HUES64 (cell line): Measurements from ENCODE around the gene RPL34. TPM values are rescaled to one million over a fixed set of nuclear protein-coding genes. Genes with fewer than 3 reads are reported as not detected.
"Not testable (repeated sequence)": the region's sequence is repeated elsewhere in the genome, so short reads cannot be mapped to it uniquely, and the experiment has no call there.

ENCODE experiments used
- H3K27ac ChIP-seq: 2 replicates; pipeline ENCODE4 v1.7.0; 2013; ENCODE audit warnings: low read depth, low read length, inconsistent platforms
- H3K27me3 ChIP-seq: 2 replicates; pipeline ENCODE4 v1.6.1; 2013; ENCODE audit warnings: mild to moderate bottlenecking, low read length; ENCODE audit not compliant: insufficient read depth
- H3K36me3 ChIP-seq: 2 replicates; pipeline ENCODE4 v1.6.1; 2013; ENCODE audit warnings: mild to moderate bottlenecking, low read length; ENCODE audit not compliant: insufficient read depth
- H3K4me1 ChIP-seq: 2 replicates; pipeline ENCODE4 v1.6.1; 2013; ENCODE audit warnings: mild to moderate bottlenecking, low read length, moderate library complexity; ENCODE audit not compliant: insufficient read depth
- H3K4me3 ChIP-seq: 2 replicates; pipeline ENCODE4 v1.5.1; 2013; ENCODE audit warnings: mild to moderate bottlenecking, low read length, moderate library complexity
- H3K9ac ChIP-seq: 2 replicates; pipeline ENCODE4 v1.6.1; 2013; ENCODE audit warnings: mild to moderate bottlenecking, low read depth, low read length
- H3K9me3 ChIP-seq: 2 replicates; pipeline ENCODE4 v1.6.1; 2013; ENCODE audit warnings: low read depth, low read length; ENCODE audit not compliant: insufficient read depth
- WGBS: fragments of 150-250, 120-280 bp; methylation state at CpG from one replicate; pipeline ENCODE4 v1.1.7; 2013; ENCODE audit warnings: missing lambda C conversion rate; 5-methylcytosine and 5-hydroxymethylcytosine counted together
- polyA plus RNA-seq, 2 experiments: library from polyadenylated mRNA; stranded (reverse); fragments of 50-300 nt; gene quantifications; one replicate each; pipeline ENCODE4 v1.2.3, GENCODE V29; 2013

RPL34 gene
- polyA plus RNA-seq (2013, experiment 1 of 2), result 1,854 TPM
- polyA plus RNA-seq (2013, experiment 2 of 2), result 1,846 TPM

GRCh38 chr4:108620101-108620932 is at the start of gene RPL34:
Gene RPL34, plus strand, starts transcription at chr4:108620576. Its CDS starts 1,384 bp downstream, at chr4:108621960.
- Histone ChIP-seq H3K4me1 (peaks cover 18% of the 10 kb centered on the region), H3K9me3 (peaks cover 6% of the 10 kb centered on the region; the same call in 1 of the 2 replicates), H3K4me3 (peak within 1 kb of the TSS; percentile 89), H3K9ac (peak within 1 kb of the TSS; percentile 99), H3K27me3 (no peaks in the 10 kb centered on the region), H3K36me3 (peaks cover 43% of the 10 kb centered on the region), H3K27ac (peak within 1 kb of the TSS; percentile 77)
- 2% methylated on average over 28 of the region's 32 CpGs for WGBS

GRCh38 chr4:108570993-108571569 is 49.3 kb upstream of the RPL34 start:
- Histone ChIP-seq H3K36me3 (no peaks in the 10 kb centered on the region), H3K4me1 (no peaks in the 10 kb centered on the region; the same call in 1 of the 2 replicates), H3K27ac (no peak overlapping the region), H3K4me3 (no peak overlapping the region), H3K27me3 (no peaks in the 10 kb centered on the region), H3K9me3 (no peaks in the 10 kb centered on the region), H3K9ac (no peak overlapping the region)
- 60% methylated on average over 3 of the region's 4 CpGs for WGBS

- Histone ChIP-seq H3K9ac (no peak overlapping the region), H3K36me3 (no peaks in the 10 kb centered on the region), H3K27ac (no peak overlapping the region), H3K4me1 (no peaks in the 10 kb centered on the region; the same call in 1 of the 2 replicates), H3K27me3 (no peaks in the 10 kb centered on the region), H3K4me3 (no peak overlapping the region), H3K9me3 (no peaks in the 10 kb centered on the region)
- WGBS, result 55% methylated on average over 3 of the region's 3 CpGs
These were observed 46.0 kb upstream of the RPL34 start for GRCh38 chr4:108574402-108574801.

GRCh38 chr4:108581083-108581482 is 39.3 kb upstream of the RPL34 start:
- Histone ChIP-seq H3K4me3 (no peak overlapping the region), H3K9ac (no peak overlapping the region), H3K4me1 (no peaks in the 10 kb centered on the region), H3K9me3 (no peaks in the 10 kb centered on the region), H3K36me3 (no peaks in the 10 kb centered on the region), H3K27ac (no peak overlapping the region), H3K27me3 (no peaks in the 10 kb centered on the region)
- WGBS, result 91% methylated on average over 5 of the region's 6 CpGs

GRCh38 chr4:108586778-108587177 is 33.6 kb upstream of the RPL34 start:
- peaks cover 11% of the 10 kb centered on the region for H3K27me3 ChIP-seq
- H3K36me3 ChIP-seq, result no peaks in the 10 kb centered on the region
- H3K9me3 ChIP-seq, result no peaks in the 10 kb centered on the region
- no peak overlapping the region for H3K4me3 ChIP-seq
- WGBS, result 80% methylated on average over 3 of the region's 3 CpGs
- H3K4me1 ChIP-seq, result peaks cover 6% of the 10 kb centered on the region; the same call in 1 of the 2 replicates
- no peak overlapping the region for H3K9ac ChIP-seq
- no peak overlapping the region for H3K27ac ChIP-seq

- Histone ChIP-seq H3K9me3 (no peaks in the 10 kb centered on the region), H3K9ac (no peak overlapping the region), H3K27ac (no peak overlapping the region), H3K4me1 (peaks cover 6% of the 10 kb centered on the region; the same call in 1 of the 2 replicates), H3K4me3 (no peak overlapping the region), H3K36me3 (no peaks in the 10 kb centered on the region), H3K27me3 (peaks cover 16% of the 10 kb centered on the region)
- 53% methylated on average over 1 of the region's 1 CpG for WGBS
These were observed 31.5 kb upstream of the RPL34 start for GRCh38 chr4:108588878-108589277.

- Histone ChIP-seq H3K9ac (no peak overlapping the region), H3K27me3 (peaks cover 22% of the 10 kb centered on the region), H3K27ac (no peak overlapping the region), H3K4me1 (peaks cover 6% of the 10 kb centered on the region; the same call in 1 of the 2 replicates), H3K4me3 (no peak overlapping the region), H3K36me3 (no peaks in the 10 kb centered on the region), H3K9me3 (no peaks in the 10 kb centered on the region)
- whole genome bisulfite sequencing, result 29% methylated on average over 2 of the region's 2 CpGs
These were observed 30.4 kb upstream of the RPL34 start for GRCh38 chr4:108589961-108590360.

GRCh38 chr4:108590776-108591175 is 29.6 kb upstream of the RPL34 start:
- no CpG with 5 or more reads among the region's 1 CpG for WGBS
- Histone ChIP-seq H3K36me3 (no peaks in the 10 kb centered on the region), H3K4me3 (no peak overlapping the region), H3K4me1 (peaks cover 6% of the 10 kb centered on the region; the same call in 1 of the 2 replicates), H3K9me3 (no peaks in the 10 kb centered on the region), H3K27ac (no peak overlapping the region), H3K27me3 (peaks cover 24% of the 10 kb centered on the region), H3K9ac (no peak overlapping the region)

- no peaks in the 10 kb centered on the region for H3K36me3 ChIP-seq
- H3K9ac ChIP-seq, result no peak overlapping the region
- WGBS, result 0% methylated on average over 1 of the region's 2 CpGs
- H3K9me3 ChIP-seq, result no peaks in the 10 kb centered on the region
- H3K27me3 ChIP-seq, result peaks cover 30% of the 10 kb centered on the region
- no peak overlapping the region for H3K27ac ChIP-seq
- H3K4me1 ChIP-seq, result no peaks in the 10 kb centered on the region
- no peak overlapping the region for H3K4me3 ChIP-seq
These were observed 27.7 kb upstream of the RPL34 start for GRCh38 chr4:108592674-108592986.

GRCh38 chr4:108594296-108594695 is 26.1 kb upstream of the RPL34 start:
- not testable (repeated sequence) for H3K27ac ChIP-seq, H3K9ac ChIP-seq, H3K4me1 ChIP-seq, H3K4me3 ChIP-seq, H3K36me3 ChIP-seq, H3K9me3 ChIP-seq
- 96% methylated on average over 21 of the region's 21 CpGs for WGBS
- peaks cover 30% of the 10 kb centered on the region for H3K27me3 ChIP-seq

GRCh38 chr4:108596344-108596743 is 24.0 kb upstream of the RPL34 start:
- Histone ChIP-seq H3K36me3 (no peaks in the 10 kb centered on the region), H3K27me3 (peaks cover 19% of the 10 kb centered on the region), H3K27ac (no peak overlapping the region), H3K9me3 (no peaks in the 10 kb centered on the region), H3K4me3 (no peak overlapping the region), H3K4me1 (no peaks in the 10 kb centered on the region), H3K9ac (no peak overlapping the region)
- WGBS, result 91% methylated on average over 1 of the region's 1 CpG
